HG03066 (cell line): Measurements from ENCODE around the gene HSPA4L.
A peak's percentile ranks its signal among the peaks of the same experiment; 100 is the strongest.

Experiments
- ATAC-seq: cut with Tn5 transposase; IDR thresholded peaks from one replicate; pipeline ENCODE4 v1.9.1; 2021; ENCODE audit warnings: low read depth; ENCODE audit not compliant: unreplicated experiment

HSPA4L gene

DNA sequence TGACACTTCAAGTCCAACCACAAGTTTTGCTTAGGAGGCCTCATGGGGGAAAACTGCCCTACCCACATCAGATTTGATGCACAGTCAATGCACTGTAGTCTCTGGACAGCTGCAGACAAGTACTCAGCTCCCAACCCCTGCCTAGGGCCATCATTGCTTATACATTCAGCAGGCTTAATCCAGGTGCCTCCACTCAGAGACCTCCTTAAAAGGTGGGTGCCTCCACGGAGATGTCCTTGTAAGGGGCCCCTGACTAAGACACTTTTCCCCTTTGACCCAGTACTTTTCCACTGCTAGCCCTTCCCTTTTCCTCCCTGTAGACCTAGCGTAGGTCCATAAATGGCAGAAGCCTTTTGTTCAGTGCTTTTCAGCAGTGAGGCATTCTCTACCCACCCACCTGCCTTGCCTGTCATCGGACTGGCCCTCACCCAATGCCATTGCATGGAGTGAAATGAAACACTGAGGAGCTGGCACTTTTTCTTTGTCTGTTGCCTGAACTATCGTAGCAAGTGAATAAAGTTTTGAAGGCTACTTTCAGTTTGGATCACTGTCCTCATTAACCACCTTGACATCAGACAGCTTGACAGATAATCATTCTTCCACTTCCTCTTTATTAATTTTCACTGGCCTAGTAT lies 74.8 kb downstream of the HSPA4L start:
- peak; percentile 81 for ATAC-seq

DNA sequence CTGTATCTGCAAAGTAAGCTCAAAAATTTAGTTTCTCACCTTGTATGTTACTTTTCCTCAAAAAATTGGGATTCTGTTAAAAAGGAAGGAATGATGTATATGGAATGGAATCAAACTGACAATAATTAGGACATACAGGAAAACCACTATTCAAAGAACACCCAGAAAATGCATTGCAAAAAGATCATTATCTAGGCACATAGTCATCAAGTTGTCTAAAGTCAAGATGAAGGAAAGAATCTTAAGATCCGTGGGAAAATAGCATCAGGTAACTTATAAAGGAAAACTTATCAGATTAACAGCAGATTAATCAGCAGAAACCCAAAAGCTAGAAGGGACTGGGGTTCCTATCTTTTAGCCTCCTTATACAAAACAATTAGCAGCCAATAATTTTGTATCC lies 75.5 kb downstream of the HSPA4L start:
- no peak for ATAC-seq

DNA sequence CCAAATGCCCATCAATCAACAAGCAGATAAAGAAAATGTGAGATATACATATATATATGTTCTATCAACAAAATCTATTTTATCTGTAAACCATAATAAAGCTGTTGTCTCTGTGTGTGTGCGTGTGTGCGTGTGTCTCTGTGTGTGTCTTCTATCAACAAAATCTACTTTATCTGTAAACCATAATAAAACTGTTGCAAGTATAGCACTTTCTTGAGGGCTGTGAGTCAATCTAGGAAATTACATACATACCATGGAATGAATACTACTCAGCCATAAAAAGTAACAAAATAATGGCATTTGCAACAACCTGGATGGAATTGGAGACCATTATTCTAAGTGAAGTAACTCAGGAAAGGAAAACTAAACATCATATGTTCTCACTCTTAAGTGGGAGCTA lies 86.1 kb downstream of the HSPA4L start:
- no peak for ATAC-seq

- ATAC-seq = no peak
Observed at GRCh38 chr4:127870281-127870680, 88.2 kb downstream of the HSPA4L start.

- ATAC-seq = no peak
Observed at GRCh38 chr4:127870688-127871087, 88.6 kb downstream of the HSPA4L start.

DNA sequence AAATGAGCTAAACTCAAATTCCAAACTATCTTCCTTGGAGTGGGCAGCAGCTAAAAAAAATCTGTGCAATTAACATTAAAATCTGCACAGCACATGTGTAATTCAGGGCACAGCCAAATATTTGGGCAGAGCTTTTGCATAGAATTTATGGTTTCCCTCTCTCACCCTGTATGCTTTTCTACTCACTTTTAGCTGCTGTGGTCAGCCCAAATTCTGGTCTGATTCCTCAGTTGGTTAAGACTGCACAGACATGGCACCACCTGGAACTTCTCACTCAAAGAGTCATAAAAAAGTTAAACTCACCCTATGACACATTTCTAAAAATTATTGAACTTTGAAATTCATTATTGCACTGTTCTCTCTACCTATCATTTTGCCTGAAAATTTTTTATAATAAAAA lies 93.7 kb downstream of the HSPA4L start:
- no peak for ATAC-seq

DNA sequence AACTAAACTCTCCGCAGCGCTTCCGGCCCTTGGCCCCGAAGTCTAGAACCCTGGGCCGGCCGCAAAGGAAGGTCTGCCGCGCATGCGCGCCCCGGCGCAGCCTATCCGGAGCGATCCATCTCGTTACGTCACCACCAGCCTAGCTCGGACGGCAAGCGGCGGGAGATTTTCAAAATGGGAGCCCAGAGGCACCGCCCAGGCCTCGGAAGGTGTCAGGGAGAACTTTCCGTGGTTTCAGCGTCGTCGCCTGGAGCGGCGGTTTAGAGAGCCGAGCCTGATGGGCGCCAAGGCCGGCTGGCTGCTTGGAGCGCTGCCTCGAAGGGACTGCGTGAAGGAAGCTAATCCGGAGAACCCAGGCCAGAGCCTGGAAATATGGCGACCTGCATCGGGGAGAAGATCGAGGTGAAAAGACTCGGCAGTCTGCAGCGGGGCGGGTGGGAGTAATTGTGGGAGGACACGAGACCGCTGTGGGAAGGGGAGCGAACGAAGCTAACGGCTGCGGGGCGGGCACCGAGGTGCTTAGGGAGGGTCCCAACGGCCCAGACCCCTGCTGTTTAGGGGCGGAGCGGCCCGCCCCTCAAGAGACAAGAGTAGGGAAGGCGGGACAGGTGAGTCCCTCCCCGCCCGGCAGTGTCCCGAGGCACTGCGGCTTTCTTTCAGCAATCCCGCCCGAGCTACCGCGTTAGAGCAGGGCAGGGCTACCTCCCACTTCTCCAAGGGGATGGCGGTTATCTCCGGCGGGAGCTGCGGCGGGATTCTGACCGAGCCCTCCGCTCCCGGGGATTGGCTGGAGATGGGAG lies 98.8 kb downstream of the HSPA4L start, which contains the start of gene PLK4:
TSS of gene PLK4 (plus strand) at position 131 of the 800 bp plus-strand sequence. CDS start at position 373, 242 bp downstream.
- peak; percentile 90 for ATAC-seq

- peak; percentile 42 for ATAC-seq
Observed at GRCh38 chr4:127881563-127881864, 99.4 kb downstream of the HSPA4L start.

DNA sequence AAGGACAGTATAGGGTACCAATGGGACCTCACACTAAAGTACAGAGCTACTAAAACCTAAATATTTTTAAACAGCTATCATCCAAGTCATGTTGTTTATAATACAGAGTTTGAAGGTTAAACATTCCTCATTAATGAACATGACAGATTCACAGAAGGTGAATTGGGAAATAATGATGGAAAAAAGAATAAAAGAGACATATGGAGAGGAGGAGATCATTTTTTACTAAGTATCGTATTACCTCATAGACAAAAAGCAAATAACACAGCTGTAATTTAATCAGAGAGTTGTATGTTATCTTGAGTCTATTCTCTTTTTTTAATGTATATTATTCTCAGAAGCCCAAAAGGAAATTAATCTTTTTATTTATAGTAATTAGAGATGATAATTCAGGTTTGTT lies 106.4 kb downstream of the HSPA4L start:
- no peak for ATAC-seq

DNA sequence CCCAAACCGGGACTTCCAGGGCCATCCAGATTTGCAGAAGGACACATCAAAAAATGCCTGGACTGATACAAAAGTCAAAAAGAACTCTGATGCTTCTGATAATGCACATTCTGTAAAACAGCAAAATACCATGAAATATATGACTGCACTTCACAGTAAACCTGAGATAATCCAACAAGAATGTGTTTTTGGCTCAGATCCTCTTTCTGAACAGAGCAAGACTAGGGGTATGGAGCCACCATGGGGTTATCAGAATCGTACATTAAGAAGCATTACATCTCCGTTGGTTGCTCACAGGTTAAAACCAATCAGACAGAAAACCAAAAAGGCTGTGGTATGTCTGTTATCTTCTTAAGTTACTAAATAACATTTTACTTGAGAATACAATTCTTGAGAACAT lies 107.8 kb downstream of the HSPA4L start:
- no peak for ATAC-seq
